NCI-H1436 treated with DMSO at 0.1 percent for 48 hours (cell line): ENCODE results near the gene NAP1L1.

Experiments
- DNase-seq: peaks from one replicate; lab custom pipeline; 2025; lab: John Stamatoyannopoulos, UW

Gene NAP1L1

GRCh38 chr12:76083904-76084862 is at the start of gene NAP1L1:
TSS of gene NAP1L1 (minus strand) at chr12:76084685. CDS start at chr12:76074219, 10,466 bp downstream.
- DNase-seq, result peak; percentile 80

- no peak for DNase-seq
These were observed 43.1 kb upstream of the NAP1L1 start for GRCh38 chr12:76127588-76127987.

- DNase-seq, result no peak
These were observed 40.0 kb upstream of the NAP1L1 start for GRCh38 chr12:76124456-76124855.

GRCh38 chr12:76123259-76124212 is 39.1 kb upstream of the NAP1L1 start:
- no peak for DNase-seq

- no peak for DNase-seq
These were observed 35.4 kb upstream of the NAP1L1 start for GRCh38 chr12:76119887-76120286.

GRCh38 chr12:76117751-76118150 is 33.3 kb upstream of the NAP1L1 start:
- DNase-seq, result no peak

GRCh38 chr12:76117067-76117691 is 32.7 kb upstream of the NAP1L1 start:
- DNase-seq, result no peak

- no peak for DNase-seq
These were observed 29.6 kb upstream of the NAP1L1 start for GRCh38 chr12:76113800-76114757.

GRCh38 chr12:76111209-76111749 is 26.8 kb upstream of the NAP1L1 start:
- DNase-seq, result no peak

GRCh38 chr12:76109879-76110278 is 25.4 kb upstream of the NAP1L1 start:
- DNase-seq, result no peak

GRCh38 chr12:76108356-76108755 is 23.9 kb upstream of the NAP1L1 start:
- no peak for DNase-seq

GRCh38 chr12:76106631-76107030 is 22.1 kb upstream of the NAP1L1 start:
- no peak for DNase-seq

GRCh38 chr12:76103958-76104357 is 19.5 kb upstream of the NAP1L1 start:
- DNase-seq, result no peak

GRCh38 chr12:76101739-76102385 is 17.4 kb upstream of the NAP1L1 start:
- DNase-seq, result no peak

GRCh38 chr12:76096079-76096646 is 11.7 kb upstream of the NAP1L1 start:
- DNase-seq, result no peak

- no peak for DNase-seq
These were observed 10.3 kb upstream of the NAP1L1 start for GRCh38 chr12:76094754-76095153.

- no peak for DNase-seq
These were observed 6.8 kb upstream of the NAP1L1 start for GRCh38 chr12:76091246-76091754.

GRCh38 chr12:76085520-76085868 is 1.0 kb upstream of the NAP1L1 start:
- no peak for DNase-seq

GRCh38 chr12:76084863-76085519 is 506 bp upstream of the NAP1L1 start:
- DNase-seq, result no peak
